Stimulated activated naive CD4-positive, alpha-beta T cell (primary cell): Measurements from ENCODE around the gene ITK.
"Not testable (repeated sequence)": the region's sequence is repeated elsewhere in the genome, so short reads cannot be mapped to it uniquely, and the experiment has no call there.

Experiments used
- DNase-seq, 6 experiments: peaks; one replicate each; lab custom pipeline; 2025; lab: John Stamatoyannopoulos, UW

The ITK gene

GRCh38 chr5:157167214-157167621 is 13.4 kb upstream of the ITK start:
- DNase-seq = no peak

GRCh38 chr5:157168286-157168685 is 12.4 kb upstream of the ITK start:
- no peak for DNase-seq

GRCh38 chr5:157172403-157172802 is 8.2 kb upstream of the ITK start:
- DNase-seq = peak; percentile 54 to 75 (median 70)

GRCh38 chr5:157175071-157175612 is 5.5 kb upstream of the ITK start:
- DNase-seq = no peak

GRCh38 chr5:157177953-157178352 is 2.7 kb upstream of the ITK start:
- no peak for DNase-seq

GRCh38 chr5:157178966-157179365 is 1.7 kb upstream of the ITK start:
- DNase-seq = peak in 2 of 6 experiments; percentile 51 to 53

GRCh38 chr5:157182143-157182757 is 1.6 kb downstream of the ITK start:
- DNase-seq = no peak

- DNase-seq = no peak
These were observed 3.6 kb downstream of the ITK start for GRCh38 chr5:157184117-157184670.

GRCh38 chr5:157185122-157185521 is 4.5 kb downstream of the ITK start:
- not testable (repeated sequence) for DNase-seq

GRCh38 chr5:157186309-157187045 is 5.8 kb downstream of the ITK start:
- no peak for DNase-seq

GRCh38 chr5:157187046-157187754 is 6.6 kb downstream of the ITK start:
- DNase-seq = no peak

- no peak for DNase-seq
These were observed 7.6 kb downstream of the ITK start for GRCh38 chr5:157188270-157188669.

GRCh38 chr5:157189223-157189622 is 8.6 kb downstream of the ITK start:
- no peak for DNase-seq

- DNase-seq = peak in 5 of 6 experiments; percentile 15 to 82 (median 72)
These were observed 13.2 kb downstream of the ITK start for GRCh38 chr5:157193699-157194424.

GRCh38 chr5:157196045-157196444 is 15.4 kb downstream of the ITK start:
- DNase-seq = no peak

GRCh38 chr5:157197086-157197485 is 16.4 kb downstream of the ITK start:
- peak in 2 of 6 experiments; percentile 20 to 22 for DNase-seq

- peak in 3 of 6 experiments; percentile 19 to 46 (median 44) for DNase-seq
These were observed 17.8 kb downstream of the ITK start for GRCh38 chr5:157198277-157198986.

GRCh38 chr5:157201857-157202256 is 21.2 kb downstream of the ITK start:
- DNase-seq = peak in 1 of 6 experiments; percentile 19

- DNase-seq = peak in 4 of 6 experiments; percentile 16 to 60 (median 44)
These were observed 22.8 kb downstream of the ITK start for GRCh38 chr5:157203417-157203816.

GRCh38 chr5:157204765-157205164 is 24.1 kb downstream of the ITK start:
- peak in 5 of 6 experiments; percentile 16 to 68 (median 58) for DNase-seq

- DNase-seq = no peak
These were observed 25.1 kb downstream of the ITK start for GRCh38 chr5:157205708-157206107.
